Body of pancreas (tissue), 4 donors: ENCODE results near the gene ADGRL1.

ENCODE experiments used
- POLR2A ChIP-seq, 3 donors: fragments of 450-650 bp; IDR thresholded peaks; one replicate each; pipeline ENCODE4 v1.6.1; 2016; ENCODE audit warnings: antibody characterized with exemption in 3 of 3, mild to moderate bottlenecking in 2 of 3
- TF ChIP-seq, protein P1 (sequence below), 7 experiments: fragments of 450-650 bp in 4 of 7; fragments of 200-600 bp in 3 of 7; sonication (generic) in 3 of 7; IDR thresholded peaks; one replicate each; pipeline ENCODE4 v1.5.1; 2016 to 2019; ENCODE audit warnings: antibody characterized with exemption in 7 of 7

GRCh38 chr19:14152713-14153112, 53.3 kb downstream of the ADGRL1 start:
- TF ChIP-seq, protein P1, sequence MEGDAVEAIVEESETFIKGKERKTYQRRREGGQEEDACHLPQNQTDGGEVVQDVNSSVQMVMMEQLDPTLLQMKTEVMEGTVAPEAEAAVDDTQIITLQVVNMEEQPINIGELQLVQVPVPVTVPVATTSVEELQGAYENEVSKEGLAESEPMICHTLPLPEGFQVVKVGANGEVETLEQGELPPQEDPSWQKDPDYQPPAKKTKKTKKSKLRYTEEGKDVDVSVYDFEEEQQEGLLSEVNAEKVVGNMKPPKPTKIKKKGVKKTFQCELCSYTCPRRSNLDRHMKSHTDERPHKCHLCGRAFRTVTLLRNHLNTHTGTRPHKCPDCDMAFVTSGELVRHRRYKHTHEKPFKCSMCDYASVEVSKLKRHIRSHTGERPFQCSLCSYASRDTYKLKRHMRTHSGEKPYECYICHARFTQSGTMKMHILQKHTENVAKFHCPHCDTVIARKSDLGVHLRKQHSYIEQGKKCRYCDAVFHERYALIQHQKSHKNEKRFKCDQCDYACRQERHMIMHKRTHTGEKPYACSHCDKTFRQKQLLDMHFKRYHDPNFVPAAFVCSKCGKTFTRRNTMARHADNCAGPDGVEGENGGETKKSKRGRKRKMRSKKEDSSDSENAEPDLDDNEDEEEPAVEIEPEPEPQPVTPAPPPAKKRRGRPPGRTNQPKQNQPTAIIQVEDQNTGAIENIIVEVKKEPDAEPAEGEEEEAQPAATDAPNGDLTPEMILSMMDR (IDR thresholded peaks at IDR 0.05), result no peak
- no peak for TF ChIP-seq POLR2A (IDR thresholded peaks at IDR 0.05)
